ENCODE results near the gene KRTAP2-4.

KRTAP2-4 gene

DNA sequence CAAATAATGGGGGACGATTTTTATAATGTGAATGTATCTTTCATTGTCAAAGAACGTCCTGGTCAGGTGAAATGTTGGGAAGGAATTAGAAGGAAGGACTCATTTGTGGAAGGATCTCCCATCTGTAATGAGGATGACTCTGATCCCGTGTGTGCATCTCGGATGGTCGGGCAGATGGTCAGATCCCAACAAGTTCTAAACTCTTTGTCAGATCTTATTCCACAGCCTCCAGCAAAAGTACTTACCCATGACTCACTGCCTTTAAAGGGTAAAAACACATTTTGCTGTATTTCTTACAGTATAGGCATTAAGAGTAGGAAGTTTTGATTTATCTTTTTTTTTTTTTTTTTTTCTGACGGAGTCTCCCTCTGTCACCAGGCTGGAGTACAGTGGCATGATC lies 32.8 kb upstream of the KRTAP2-4 start:
- no peak overlapping the region for H3K27ac ChIP-seq (replicated peaks)
- TF ChIP-seq GABPA (IDR thresholded peaks at IDR 0.05; ENCODE audit: low read depth) = no peak
- no peak for TF ChIP-seq POLR2AphosphoS5 (IDR thresholded peaks at IDR 0.05; ENCODE audit: low read depth)
- no peak for TF ChIP-seq SPI1 (IDR thresholded peaks at IDR 0.05; ENCODE audit: borderline replicate concordance, low read depth)
- TF ChIP-seq, protein P1, sequence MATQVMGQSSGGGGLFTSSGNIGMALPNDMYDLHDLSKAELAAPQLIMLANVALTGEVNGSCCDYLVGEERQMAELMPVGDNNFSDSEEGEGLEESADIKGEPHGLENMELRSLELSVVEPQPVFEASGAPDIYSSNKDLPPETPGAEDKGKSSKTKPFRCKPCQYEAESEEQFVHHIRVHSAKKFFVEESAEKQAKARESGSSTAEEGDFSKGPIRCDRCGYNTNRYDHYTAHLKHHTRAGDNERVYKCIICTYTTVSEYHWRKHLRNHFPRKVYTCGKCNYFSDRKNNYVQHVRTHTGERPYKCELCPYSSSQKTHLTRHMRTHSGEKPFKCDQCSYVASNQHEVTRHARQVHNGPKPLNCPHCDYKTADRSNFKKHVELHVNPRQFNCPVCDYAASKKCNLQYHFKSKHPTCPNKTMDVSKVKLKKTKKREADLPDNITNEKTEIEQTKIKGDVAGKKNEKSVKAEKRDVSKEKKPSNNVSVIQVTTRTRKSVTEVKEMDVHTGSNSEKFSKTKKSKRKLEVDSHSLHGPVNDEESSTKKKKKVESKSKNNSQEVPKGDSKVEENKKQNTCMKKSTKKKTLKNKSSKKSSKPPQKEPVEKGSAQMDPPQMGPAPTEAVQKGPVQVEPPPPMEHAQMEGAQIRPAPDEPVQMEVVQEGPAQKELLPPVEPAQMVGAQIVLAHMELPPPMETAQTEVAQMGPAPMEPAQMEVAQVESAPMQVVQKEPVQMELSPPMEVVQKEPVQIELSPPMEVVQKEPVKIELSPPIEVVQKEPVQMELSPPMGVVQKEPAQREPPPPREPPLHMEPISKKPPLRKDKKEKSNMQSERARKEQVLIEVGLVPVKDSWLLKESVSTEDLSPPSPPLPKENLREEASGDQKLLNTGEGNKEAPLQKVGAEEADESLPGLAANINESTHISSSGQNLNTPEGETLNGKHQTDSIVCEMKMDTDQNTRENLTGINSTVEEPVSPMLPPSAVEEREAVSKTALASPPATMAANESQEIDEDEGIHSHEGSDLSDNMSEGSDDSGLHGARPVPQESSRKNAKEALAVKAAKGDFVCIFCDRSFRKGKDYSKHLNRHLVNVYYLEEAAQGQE (IDR thresholded peaks at IDR 0.05; ENCODE audit: insufficient replicate concordance, low read depth) = no peak
- TF ChIP-seq, protein P2, sequence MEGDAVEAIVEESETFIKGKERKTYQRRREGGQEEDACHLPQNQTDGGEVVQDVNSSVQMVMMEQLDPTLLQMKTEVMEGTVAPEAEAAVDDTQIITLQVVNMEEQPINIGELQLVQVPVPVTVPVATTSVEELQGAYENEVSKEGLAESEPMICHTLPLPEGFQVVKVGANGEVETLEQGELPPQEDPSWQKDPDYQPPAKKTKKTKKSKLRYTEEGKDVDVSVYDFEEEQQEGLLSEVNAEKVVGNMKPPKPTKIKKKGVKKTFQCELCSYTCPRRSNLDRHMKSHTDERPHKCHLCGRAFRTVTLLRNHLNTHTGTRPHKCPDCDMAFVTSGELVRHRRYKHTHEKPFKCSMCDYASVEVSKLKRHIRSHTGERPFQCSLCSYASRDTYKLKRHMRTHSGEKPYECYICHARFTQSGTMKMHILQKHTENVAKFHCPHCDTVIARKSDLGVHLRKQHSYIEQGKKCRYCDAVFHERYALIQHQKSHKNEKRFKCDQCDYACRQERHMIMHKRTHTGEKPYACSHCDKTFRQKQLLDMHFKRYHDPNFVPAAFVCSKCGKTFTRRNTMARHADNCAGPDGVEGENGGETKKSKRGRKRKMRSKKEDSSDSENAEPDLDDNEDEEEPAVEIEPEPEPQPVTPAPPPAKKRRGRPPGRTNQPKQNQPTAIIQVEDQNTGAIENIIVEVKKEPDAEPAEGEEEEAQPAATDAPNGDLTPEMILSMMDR (IDR thresholded peaks at IDR 0.05; ENCODE audit: insufficient read depth, low read length) = no peak
- H3K4me3 ChIP-seq (replicated peaks; ENCODE audit: insufficient read depth, low read length) = no peak overlapping the region
- H3K27me3 ChIP-seq (ENCODE audit: insufficient read depth, poor library complexity, severe bottlenecking) = no peaks in the 10 kb centered on the region
- DNase-seq (ENCODE audit: low read depth in 1 of 2, low spot score in 1 of 2) = no peak

DNA sequence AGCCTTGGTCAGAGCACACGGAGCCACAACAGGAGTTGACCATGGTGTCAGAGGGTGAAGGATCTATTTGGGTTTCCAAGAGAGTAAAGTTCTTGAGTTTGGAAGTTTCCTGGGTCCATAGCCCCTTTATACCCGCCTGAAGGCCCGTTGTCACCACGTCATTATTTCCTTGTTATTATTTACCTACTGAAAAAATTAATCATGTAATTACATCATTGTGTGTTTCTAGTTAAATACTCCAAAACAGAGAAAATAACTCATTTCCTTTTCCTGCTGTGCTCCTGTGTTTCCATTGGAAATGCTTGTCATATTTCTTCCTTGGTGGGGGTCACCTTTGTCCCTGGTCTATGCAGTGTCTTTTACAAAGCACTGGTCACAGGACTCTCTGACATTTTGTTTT lies 32.4 kb upstream of the KRTAP2-4 start, which contains the start of gene KRTAP4-8:
Gene KRTAP4-8 (minus strand): TSS at position 101 of the 400 bp plus-strand sequence. CDS start 58 bp downstream, at position 43.
- TF ChIP-seq POLR2AphosphoS5 (IDR thresholded peaks at IDR 0.05; ENCODE audit: low read depth) (no peak), SPI1 (IDR thresholded peaks at IDR 0.05; ENCODE audit: borderline replicate concordance, low read depth) (no peak), GABPA (IDR thresholded peaks at IDR 0.05; ENCODE audit: low read depth) (no peak)
- TF ChIP-seq, protein P2 (IDR thresholded peaks at IDR 0.05; ENCODE audit: insufficient read depth, low read length) = no peak
- TF ChIP-seq, protein P1 (IDR thresholded peaks at IDR 0.05; ENCODE audit: insufficient replicate concordance, low read depth) = no peak
- DNase-seq (ENCODE audit: low read depth in 1 of 2, low spot score in 1 of 2) = no peak
- Histone ChIP-seq H3K27me3 (ENCODE audit: insufficient read depth, poor library complexity, severe bottlenecking) (no peaks in the 10 kb centered on the region), H3K27ac (replicated peaks) (no peak within 1 kb of the TSS), H3K4me3 (replicated peaks; ENCODE audit: insufficient read depth, low read length) (no peak within 1 kb of the TSS)

DNA sequence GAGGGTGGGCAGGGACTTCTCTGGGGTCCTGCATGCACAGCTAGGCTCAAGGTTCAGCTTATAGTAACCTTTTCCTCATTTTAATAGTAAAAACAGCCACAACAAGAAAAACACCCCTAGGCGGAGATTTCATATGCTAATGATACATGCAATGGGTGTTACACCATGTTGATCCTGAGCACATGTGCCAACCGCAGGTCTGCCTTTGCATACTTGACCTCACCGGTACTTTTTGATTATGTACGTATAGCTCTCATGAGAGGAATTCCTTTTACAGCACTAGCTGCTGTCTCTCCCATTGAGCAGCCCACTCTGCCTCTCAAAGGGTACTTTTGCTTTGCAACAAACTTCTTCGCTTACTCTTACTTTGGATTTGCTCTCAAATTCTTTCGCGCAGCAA lies 30.4 kb upstream of the KRTAP2-4 start:
- no peak for DNase-seq (ENCODE audit: low read depth in 1 of 2, low spot score in 1 of 2)
- Histone ChIP-seq H3K27me3 (ENCODE audit: insufficient read depth, poor library complexity, severe bottlenecking) (no peaks in the 10 kb centered on the region), H3K27ac (replicated peaks) (no peak overlapping the region), H3K4me3 (replicated peaks; ENCODE audit: insufficient read depth, low read length) (no peak overlapping the region)
- TF ChIP-seq, protein P2 (IDR thresholded peaks at IDR 0.05; ENCODE audit: insufficient read depth, low read length) = no peak
- TF ChIP-seq, protein P1 (IDR thresholded peaks at IDR 0.05; ENCODE audit: insufficient replicate concordance, low read depth) = no peak
- TF ChIP-seq SPI1 (IDR thresholded peaks at IDR 0.05; ENCODE audit: borderline replicate concordance, low read depth) = no peak

Data from HL-60 (cell line).